Measurements from ENCODE around the gene STX7.

STX7 gene

GRCh38 chr6:132399376-132400074, 113.4 kb downstream of the STX7 start (continued):
- no peak for TF ChIP-seq ZNF558 (tag by site-specific recombination; IDR thresholded peaks at IDR 0.05)
- no peak for TF ChIP-seq ZNF292 (tag by site-specific recombination; IDR thresholded peaks at IDR 0.05; ENCODE audit: borderline replicate concordance, low read depth)
- no peak for TF ChIP-seq ZNF830 (tag by site-specific recombination; IDR thresholded peaks at IDR 0.05; ENCODE audit: low read depth)
- TF ChIP-seq MZF1 (tag by site-specific recombination; IDR thresholded peaks at IDR 0.05; ENCODE audit: borderline replicate concordance), result 0 out of 2 replicates have a peak, but pooled peaks have one; percentile 32
- TF ChIP-seq HIC1 (tag by site-specific recombination; IDR thresholded peaks at IDR 0.05), result peak; percentile 77; the same call in 1 of the 2 replicates
- no peak for TF ChIP-seq ZBTB8A (tag by site-specific recombination; IDR thresholded peaks at IDR 0.05)
- no peak for TF ChIP-seq ZSCAN16 (tag by site-specific recombination; IDR thresholded peaks at IDR 0.05)
- TF ChIP-seq ZNF529 (tag by site-specific recombination; IDR thresholded peaks at IDR 0.05; ENCODE audit: insufficient replicate concordance), result no peak
- TF ChIP-seq ZNF174 (tag by site-specific recombination; IDR thresholded peaks at IDR 0.05), result no peak
- no peak for TF ChIP-seq MYNN (tag by site-specific recombination; IDR thresholded peaks at IDR 0.05; ENCODE audit: borderline replicate concordance)
- TF ChIP-seq ZNF184 (tag by site-specific recombination; IDR thresholded peaks at IDR 0.05), result no peak; the same call in 1 of the 2 replicates
- TF ChIP-seq ZNF580 (tag by site-specific recombination; IDR thresholded peaks at IDR 0.05), result no peak
- peak; percentile 26; the same call in 1 of the 2 replicates for TF ChIP-seq ZBTB20 (tag by site-specific recombination; IDR thresholded peaks at IDR 0.05)
- no peak for TF ChIP-seq ZNF600 (tag by site-specific recombination; IDR thresholded peaks at IDR 0.05)
- no peak for TF ChIP-seq ZNF777 (tag by site-specific recombination; IDR thresholded peaks at IDR 0.05; ENCODE audit: borderline replicate concordance)
- TF ChIP-seq ZNF645 (tag by site-specific recombination; IDR thresholded peaks at IDR 0.05), result no peak
- no peak; the same call in 1 of the 2 replicates for TF ChIP-seq ZNF394 (tag by site-specific recombination; IDR thresholded peaks at IDR 0.05; ENCODE audit: borderline replicate concordance)
- no peak for TF ChIP-seq ZNF114 (tag by site-specific recombination; IDR thresholded peaks at IDR 0.05)
- TF ChIP-seq ZNF561 (tag by site-specific recombination; IDR thresholded peaks at IDR 0.05; ENCODE audit: borderline replicate concordance), result no peak
- no peak for TF ChIP-seq ZNF837 (tag by site-specific recombination; IDR thresholded peaks at IDR 0.05)
- TF ChIP-seq KLF9 (tag by site-specific recombination; IDR thresholded peaks at IDR 0.05; ENCODE audit: low read depth), result no peak
- TF ChIP-seq SALL2 (tag by site-specific recombination; IDR thresholded peaks at IDR 0.05; ENCODE audit: borderline replicate concordance), result no peak
- TF ChIP-seq OSR2 (tag by site-specific recombination; IDR thresholded peaks at IDR 0.05), result no peak; the same call in 1 of the 2 replicates
- TF ChIP-seq BCL6B (tag by site-specific recombination; IDR thresholded peaks at IDR 0.05), result 0 out of 2 replicates have a peak, but pooled peaks have one; percentile 44
- no peak; the same call in 1 of the 2 replicates for TF ChIP-seq TRIM28 (IDR thresholded peaks at IDR 0.05; ENCODE audit: borderline replicate concordance, low read length)
- TF ChIP-seq ZNF350 (tag by site-specific recombination; IDR thresholded peaks at IDR 0.05), result no peak
- no peak for TF ChIP-seq ZNF544 (tag by site-specific recombination; IDR thresholded peaks at IDR 0.05)
- TF ChIP-seq ZNF548 (tag by site-specific recombination; IDR thresholded peaks at IDR 0.05), result no peak
- TF ChIP-seq KLF10 (tag by site-specific recombination; IDR thresholded peaks at IDR 0.05), result 0 out of 2 replicates have a peak, but pooled peaks have one; percentile 29
- 0 out of 2 replicates have a peak, but pooled peaks have one; percentile 45 for TF ChIP-seq BCL11A (tag by site-specific recombination; IDR thresholded peaks at IDR 0.05; ENCODE audit: low read depth)
- TF ChIP-seq GLIS2 (tag by site-specific recombination; IDR thresholded peaks at IDR 0.05), result no peak
- TF ChIP-seq ZNF140 (tag by site-specific recombination; IDR thresholded peaks at IDR 0.05), result no peak
- TF ChIP-seq ZNF266 (tag by site-specific recombination; IDR thresholded peaks at IDR 0.05; ENCODE audit: low read depth), result no peak
- no peak for TF ChIP-seq ZNF707 (tag by site-specific recombination; IDR thresholded peaks at IDR 0.05)
- no peak for TF ChIP-seq ZNF488 (tag by site-specific recombination; IDR thresholded peaks at IDR 0.05)
- TF ChIP-seq ZNF23 (tag by site-specific recombination; IDR thresholded peaks at IDR 0.05; ENCODE audit: borderline replicate concordance), result no peak
